Psoas muscle (tissue), 8 donors: ENCODE data around the gene SLC35E1. TPM values are rescaled to one million over a fixed set of nuclear protein-coding genes. Genes with fewer than 3 reads are reported as not detected.

Experiments used
- ATAC-seq, 4 donors: fragments of 200-7000 bp; cut with Tn5 transposase; one replicate each; pipeline ENCODE4 v1.9.1; 2020; ENCODE audit warnings: moderate library complexity in 3 of 4, mild to moderate bottlenecking in 2 of 4
- DNase-seq, 2 donors: peaks; one replicate each; pipeline ENCODE4 v3.0.0-alpha.2; 2020
- H3K27ac ChIP-seq: fragments of 200-600 bp; one replicate; pipeline ENCODE4 v1.8.0; 2022
- H3K27me3 ChIP-seq, 3 donors: fragments of 200-600 bp in 1 of 3; one replicate each; pipeline versions ENCODE4 v1.6.1 to v1.8.0; 2013 to 2022; ENCODE audit warnings: low read length in 2 of 3, mild to moderate bottlenecking in 2 of 3, moderate library complexity in 1 of 3; ENCODE audit not compliant: insufficient read depth in 3 of 3
- H3K36me3 ChIP-seq, 2 donors: fragments of 200-600 bp in 1 of 2; one replicate each; pipeline versions ENCODE4 v1.6.1 to v1.8.0; 2013 to 2022; ENCODE audit warnings: low read depth in 1 of 2, mild to moderate bottlenecking in 1 of 2, moderate library complexity in 1 of 2; ENCODE audit not compliant: insufficient read depth in 1 of 2
- H3K4me1 ChIP-seq: fragments of 200-600 bp; one replicate; pipeline ENCODE4 v1.8.0; 2022
- H3K4me3 ChIP-seq: fragments of 200-600 bp; one replicate; pipeline ENCODE4 v1.8.0; 2022; ENCODE audit warnings: mild to moderate bottlenecking
- H3K9me3 ChIP-seq: fragments of 200-600 bp; one replicate; pipeline ENCODE4 v1.8.0; 2022
- WGBS, 3 donors: extraction: QIAGEN DNeasy Blood & Tissue Kit; methylation state at CpG; one replicate each; pipeline versions ENCODE4 v1.1.6 to v1.1.7; 2013; 5-methylcytosine and 5-hydroxymethylcytosine counted together
- intact Hi-C, 2 donors: fragments of 100-400 bp; cut with DNase I; formaldehyde crosslinking; loops; one replicate each; pipeline versions ENCODE4 v1.11.0 to v1.14.2; 2022
- polyA plus RNA-seq, 3 donors: library from polyadenylated mRNA; stranded (reverse); fragments of 200-250 nt; gene quantifications; one replicate each; pipeline ENCODE4 v1.2.3, GENCODE V29; 2013
- total RNA-seq, 4 donors: library from RNA; stranded (reverse); fragmentation: NEBNext Ultra II Directional in 2 of 4; extraction: Animal tissue kit (Norgen Biotek cat#: 25700) in 2 of 4; gene quantifications; one replicate each; pipeline versions ENCODE4 v1.2.1 to v1.2.4, GENCODE V29; 2021 to 2023
- TF ChIP-seq, protein P1 (sequence below): fragments of 200-600 bp; IDR thresholded peaks from one replicate; pipeline ENCODE4 v1.8.0; 2022; ENCODE audit warnings: antibody characterized with exemption
- donor health status: healthy with polysubstance abuse.
- donor health status: DM: no; HTN: no; CAD: no; lungs with moderate emphysema.
- donor health status: Bipolar disorder and iron deficiency.
- donor health status: healthy.
- donor health status: DM: yes; HTN: yes; CAD: no.
- donor health status: DM: no; HTN: no; CAD: no.
- donor health status: DM: no; HTN: no; CAD: no.
- donor health status: DM: yes; HTN: yes; CAD: no.

Gene SLC35E1
- total and polyA plus RNA-seq, 7 donors = 17.1 to 42.1 (median 27.4) TPM

DNA sequence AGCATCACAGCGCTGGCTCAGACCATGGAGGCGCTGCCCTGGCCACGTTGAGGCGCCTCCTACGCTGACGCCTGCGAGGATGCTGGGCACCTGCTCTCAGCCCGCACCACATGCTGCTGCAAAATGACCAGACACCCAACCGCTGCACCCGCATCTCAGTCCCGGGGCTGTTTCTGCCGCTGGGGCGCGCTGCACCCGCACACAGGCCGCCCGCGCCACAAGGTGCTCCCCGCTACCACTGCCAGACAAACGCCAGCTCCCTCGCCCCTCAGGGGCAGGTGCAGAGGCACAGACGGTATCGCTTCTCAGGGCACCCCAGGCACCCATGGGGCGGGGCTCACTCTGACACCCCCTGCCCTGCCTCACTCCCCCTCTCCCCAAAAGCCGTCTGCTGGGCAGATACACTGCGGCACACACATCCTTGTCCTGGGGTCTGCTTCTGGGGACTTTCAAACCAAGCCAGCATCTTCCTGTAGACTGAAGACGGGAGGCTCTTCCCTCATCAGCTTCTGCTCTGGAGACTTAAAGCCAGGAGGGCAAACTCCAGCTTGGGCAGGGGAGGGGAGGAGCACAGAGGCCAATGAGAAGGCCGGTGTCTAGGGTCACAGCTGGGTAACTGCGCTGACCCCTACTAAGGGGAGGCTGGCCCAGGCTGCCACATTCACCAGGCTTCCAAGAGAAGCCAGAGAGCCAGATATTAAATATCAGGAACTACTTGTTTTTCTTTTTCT lies 46.3 kb downstream of the SLC35E1 start:
- no peak for DNase-seq
- TF ChIP-seq, protein P1, sequence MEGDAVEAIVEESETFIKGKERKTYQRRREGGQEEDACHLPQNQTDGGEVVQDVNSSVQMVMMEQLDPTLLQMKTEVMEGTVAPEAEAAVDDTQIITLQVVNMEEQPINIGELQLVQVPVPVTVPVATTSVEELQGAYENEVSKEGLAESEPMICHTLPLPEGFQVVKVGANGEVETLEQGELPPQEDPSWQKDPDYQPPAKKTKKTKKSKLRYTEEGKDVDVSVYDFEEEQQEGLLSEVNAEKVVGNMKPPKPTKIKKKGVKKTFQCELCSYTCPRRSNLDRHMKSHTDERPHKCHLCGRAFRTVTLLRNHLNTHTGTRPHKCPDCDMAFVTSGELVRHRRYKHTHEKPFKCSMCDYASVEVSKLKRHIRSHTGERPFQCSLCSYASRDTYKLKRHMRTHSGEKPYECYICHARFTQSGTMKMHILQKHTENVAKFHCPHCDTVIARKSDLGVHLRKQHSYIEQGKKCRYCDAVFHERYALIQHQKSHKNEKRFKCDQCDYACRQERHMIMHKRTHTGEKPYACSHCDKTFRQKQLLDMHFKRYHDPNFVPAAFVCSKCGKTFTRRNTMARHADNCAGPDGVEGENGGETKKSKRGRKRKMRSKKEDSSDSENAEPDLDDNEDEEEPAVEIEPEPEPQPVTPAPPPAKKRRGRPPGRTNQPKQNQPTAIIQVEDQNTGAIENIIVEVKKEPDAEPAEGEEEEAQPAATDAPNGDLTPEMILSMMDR = no peak
- intact Hi-C loops = no loop called here
- H3K36me3 ChIP-seq = peaks cover 8 to 100% of the 10 kb centered on the region in 2 donors
- H3K4me1 ChIP-seq = no peaks in the 10 kb centered on the region
- H3K27ac ChIP-seq = no peak overlapping the region
- WGBS, 3 donors = 93 to 97% (median 94%) methylated on average over 26 to 29 of the region's 29 CpGs
- no peak for ATAC-seq
- H3K27me3 ChIP-seq = no peaks in the 10 kb centered on the region
- H3K9me3 ChIP-seq = no peaks in the 10 kb centered on the region
- H3K4me3 ChIP-seq = no peak overlapping the region

DNA sequence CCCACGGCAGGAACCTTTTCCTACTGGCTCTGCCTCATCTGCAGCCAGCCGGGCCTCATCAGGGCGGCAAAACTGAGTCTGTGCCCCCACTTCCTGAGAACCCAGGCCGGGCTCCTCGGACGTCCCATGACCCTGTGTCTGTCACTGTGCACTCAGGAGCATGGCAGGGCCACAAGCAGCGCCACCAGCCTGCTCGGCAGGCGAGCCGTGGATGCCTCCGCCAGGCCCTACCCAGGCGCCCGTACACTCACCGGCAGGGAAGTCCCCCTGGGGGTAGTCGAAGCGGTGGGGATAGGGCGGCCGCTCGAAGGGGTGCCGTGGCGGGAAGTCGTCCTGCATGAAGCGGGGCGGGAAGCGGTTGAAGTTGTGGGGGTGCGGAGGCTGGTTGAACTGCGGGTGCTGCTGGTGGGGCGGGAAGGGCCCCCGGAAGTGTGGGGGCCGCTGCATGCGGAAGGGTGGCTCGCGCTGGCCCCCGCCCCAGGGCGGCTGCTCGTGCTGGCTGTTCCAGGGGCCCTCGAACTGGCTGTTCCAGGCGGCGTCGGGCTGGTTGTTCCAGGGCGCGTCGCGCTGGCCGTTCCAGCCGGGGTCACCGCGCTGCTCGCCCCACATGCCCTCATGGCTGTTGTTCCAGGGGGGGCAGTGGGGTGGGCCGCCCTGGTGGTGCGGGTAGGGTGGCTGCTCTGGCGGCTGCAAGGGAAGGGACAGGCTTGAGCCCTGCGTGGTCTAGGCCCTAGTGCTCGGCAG lies 47.1 kb downstream of the SLC35E1 start:
- DNase-seq = no peak
- no peak overlapping the region for H3K4me3 ChIP-seq
- peaks cover 8 to 100% of the 10 kb centered on the region in 2 donors for H3K36me3 ChIP-seq
- intact Hi-C loops = no loop called here
- WGBS, 3 donors = 96 to 97% (median 96%) methylated on average over 53 to 54 of the region's 54 CpGs
- H3K27ac ChIP-seq = no peak overlapping the region
- TF ChIP-seq, protein P1 = no peak
- no peaks in the 10 kb centered on the region for H3K4me1 ChIP-seq
- no peak for ATAC-seq
- H3K27me3 ChIP-seq = no peaks in the 10 kb centered on the region
- no peaks in the 10 kb centered on the region for H3K9me3 ChIP-seq

DNA sequence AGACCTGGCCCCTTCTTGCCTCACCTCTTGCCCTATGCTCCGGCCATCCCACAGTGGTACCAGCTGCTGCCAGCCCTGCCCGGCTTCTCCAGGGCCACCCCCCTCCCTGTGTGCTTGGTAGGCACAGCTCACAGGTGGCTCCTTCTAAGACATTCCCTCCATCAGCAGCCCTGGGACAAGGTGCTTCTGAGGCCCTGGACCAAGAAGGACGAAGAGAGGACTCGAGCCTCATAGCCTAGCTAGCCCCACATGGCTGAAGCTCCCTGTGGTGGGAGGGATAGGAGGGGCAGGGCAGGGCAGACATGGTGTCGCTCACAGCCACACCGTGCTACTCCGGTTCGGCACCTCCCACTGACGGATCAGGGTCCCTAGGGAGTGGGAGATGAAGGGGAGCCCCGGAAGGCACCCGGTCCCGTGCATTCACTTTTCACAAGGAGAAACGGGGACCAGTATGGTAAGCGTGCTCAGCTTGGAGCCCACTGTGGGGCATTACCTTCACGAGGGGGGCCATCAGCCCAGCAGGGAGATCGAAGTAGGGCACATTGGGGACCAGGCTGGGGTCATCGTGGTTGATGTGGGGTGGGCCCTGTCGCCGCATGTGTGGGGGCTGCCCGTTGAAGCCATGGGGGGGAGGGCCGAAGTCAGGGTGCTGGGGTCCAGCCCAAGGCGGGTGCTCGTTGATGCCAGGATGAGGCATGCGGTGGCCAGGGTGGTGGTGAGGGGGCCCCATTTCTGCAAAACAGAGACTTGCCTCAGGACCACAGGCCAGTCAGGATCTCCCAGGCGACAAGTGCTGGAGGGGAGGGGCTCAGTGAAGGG lies 49.4 kb downstream of the SLC35E1 start:
- H3K4me3 ChIP-seq = no peak overlapping the region
- no peak for ATAC-seq
- no peak overlapping the region for H3K27ac ChIP-seq
- WGBS, 3 donors = 92 to 93% (median 93%) methylated on average over 24 to 25 of the region's 25 CpGs
- intact Hi-C loops = no loop called here
- DNase-seq = no peak
- peaks cover 16 to 100% of the 10 kb centered on the region in 2 donors for H3K36me3 ChIP-seq
- H3K27me3 ChIP-seq = no peaks in the 10 kb centered on the region
- H3K9me3 ChIP-seq = no peaks in the 10 kb centered on the region
- TF ChIP-seq, protein P1 = no peak
- H3K4me1 ChIP-seq = no peaks in the 10 kb centered on the region

DNA sequence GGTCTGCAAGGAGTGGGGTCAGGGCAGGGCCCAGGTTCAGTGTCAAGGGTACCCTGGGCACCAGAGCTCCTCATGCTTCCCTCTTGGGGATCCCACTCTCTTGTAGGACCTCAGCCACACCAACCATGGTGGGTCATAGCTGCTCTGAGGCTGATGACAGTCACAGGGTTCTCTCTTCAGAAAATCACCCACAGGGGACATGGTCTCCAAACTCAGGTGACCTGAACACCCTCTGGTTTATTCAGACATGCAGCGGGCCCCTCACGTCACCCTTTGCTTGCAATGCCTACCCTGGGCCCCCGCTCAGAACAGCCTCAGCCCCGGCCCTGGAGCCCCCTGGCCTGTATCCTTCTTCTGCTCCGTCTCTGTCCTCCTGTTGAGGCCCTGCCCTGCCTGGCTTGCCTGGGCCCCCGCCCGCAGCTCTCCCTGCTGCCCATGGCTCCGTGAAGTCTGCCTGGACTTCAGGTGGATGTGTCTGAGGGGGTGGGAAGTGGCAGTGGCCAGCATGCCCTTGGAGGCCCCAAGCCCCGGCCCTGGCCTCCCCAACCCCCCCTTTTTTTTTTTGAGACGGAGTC lies 50.4 kb downstream of the SLC35E1 start:
- Histone ChIP-seq H3K4me3 (no peak overlapping the region), H3K4me1 (no peaks in the 10 kb centered on the region), H3K36me3 (peaks cover 13 to 100% of the 10 kb centered on the region in 2 donors), H3K27ac (no peak overlapping the region), H3K27me3 (no peaks in the 10 kb centered on the region), H3K9me3 (no peaks in the 10 kb centered on the region)
- ATAC-seq (no peak), DNase-seq (no peak)
- 91 to 92% (median 92%) methylated on average over 9 to 10 of the region's 10 CpGs for WGBS, 3 donors
- intact Hi-C loops = no loop called here
- TF ChIP-seq, protein P1 = no peak
